Stimulated activated naive B cell treated with anti-CD40 and anti-IgM and Interleukin-4, amounts not matched to agents 10 μg/mL and 1 μg/mL and 100 μg/mL, for 72 hours (primary cell): ENCODE results near the gene SDK1.

Source experiments
- ATAC-seq, 2 donors: fragments of 150-1000 bp; cut with Tn5 transposase; replicated peaks; 2 replicates each; pipeline ENCODE4 v1.10.0; 2021; ENCODE audit warnings: moderate library complexity in 1 of 2
- DNase-seq: peaks from one replicate; pipeline ENCODE4 v3.0.0; 2021
- H3K27ac Mint-ChIP-seq: one replicate; pipeline ENCODE4 v1.8.0; 2022; ENCODE audit warnings: mild to moderate bottlenecking, mixed read lengths
- H3K27me3 Mint-ChIP-seq, 2 donors: one replicate each; pipeline ENCODE4 v1.8.0; 2022; ENCODE audit warnings: mixed read lengths in 2 of 2
- H3K36me3 Mint-ChIP-seq, 2 donors: one replicate each; pipeline ENCODE4 v1.8.0; 2022; ENCODE audit warnings: mixed read lengths in 2 of 2, mild to moderate bottlenecking in 1 of 2
- H3K4me1 Mint-ChIP-seq, 2 donors: one replicate each; pipeline ENCODE4 v1.8.0; 2022; ENCODE audit warnings: mixed read lengths in 2 of 2, mild to moderate bottlenecking in 1 of 2
- H3K4me3 Mint-ChIP-seq, 2 donors: one replicate each; pipeline ENCODE4 v1.8.0; 2022; ENCODE audit warnings: mild to moderate bottlenecking in 2 of 2, mixed read lengths in 2 of 2, moderate library complexity in 1 of 2
- H3K9me3 Mint-ChIP-seq, 2 donors: one replicate each; pipeline ENCODE4 v1.8.0; 2022; ENCODE audit warnings: mixed read lengths in 2 of 2, mild to moderate bottlenecking in 1 of 2

The SDK1 gene

GRCh38 chr7:3380886-3381685, 80.0 kb downstream of the SDK1 start:
- Mint-ChIP-seq H3K9me3 (no peaks in the 10 kb centered on the region), H3K36me3 (no peaks in the 10 kb centered on the region), H3K4me1 (no peaks in the 10 kb centered on the region), H3K27me3 (peaks cover 34 to 39% of the 10 kb centered on the region in 2 donors), H3K4me3 (no peak overlapping the region), H3K27ac (no peak overlapping the region)
- no peak for ATAC-seq
- DNase-seq: no peak

GRCh38 chr7:3386423-3387190, 85.6 kb downstream of the SDK1 start:
- H3K4me1 Mint-ChIP-seq: no peaks in the 10 kb centered on the region
- no peaks in the 10 kb centered on the region for H3K36me3 Mint-ChIP-seq
- peaks cover 6 to 7% of the 10 kb centered on the region in 2 donors for H3K9me3 Mint-ChIP-seq
- ATAC-seq (no peak), DNase-seq (no peak)
- no peak overlapping the region for H3K4me3 Mint-ChIP-seq
- no peak overlapping the region for H3K27ac Mint-ChIP-seq
- H3K27me3 Mint-ChIP-seq: peaks cover 13 to 28% of the 10 kb centered on the region in 2 donors

GRCh38 chr7:3393862-3394261, 92.8 kb downstream of the SDK1 start:
- peaks cover 20 to 55% of the 10 kb centered on the region in 2 donors for H3K27me3 Mint-ChIP-seq
- ATAC-seq (no peak), DNase-seq (no peak)
- no peaks in the 10 kb centered on the region for H3K4me1 Mint-ChIP-seq
- H3K36me3 Mint-ChIP-seq: peaks cover 6 to 10% of the 10 kb centered on the region in 2 donors
- H3K9me3 Mint-ChIP-seq: peaks cover 26 to 27% of the 10 kb centered on the region in 2 donors
- no peak overlapping the region for H3K4me3 Mint-ChIP-seq
- H3K27ac Mint-ChIP-seq: no peak overlapping the region

GRCh38 chr7:3397324-3397723, 96.3 kb downstream of the SDK1 start:
- DNase-seq (no peak), ATAC-seq (no peak)
- H3K4me3 Mint-ChIP-seq: no peak overlapping the region
- H3K36me3 Mint-ChIP-seq: peaks cover 6 to 13% of the 10 kb centered on the region in 2 donors
- no peak overlapping the region for H3K27ac Mint-ChIP-seq
- H3K9me3 Mint-ChIP-seq: peaks cover 24% of the 10 kb centered on the region in 2 donors
- no peaks in the 10 kb centered on the region for H3K4me1 Mint-ChIP-seq
- H3K27me3 Mint-ChIP-seq: peaks cover 30 to 71% of the 10 kb centered on the region in 2 donors

GRCh38 chr7:3399858-3400257, 98.8 kb downstream of the SDK1 start:
- H3K36me3 Mint-ChIP-seq: peaks cover 6 to 13% of the 10 kb centered on the region in 2 donors

GRCh38 chr7:3404501-3404900, 103.4 kb downstream of the SDK1 start:
- Mint-ChIP-seq H3K4me1 (no peaks in the 10 kb centered on the region), H3K9me3 (no peaks in the 10 kb centered on the region), H3K27me3 (peaks cover 22 to 41% of the 10 kb centered on the region in 2 donors), H3K27ac (no peak overlapping the region), H3K36me3 (no peaks in the 10 kb centered on the region), H3K4me3 (no peak overlapping the region)
- ATAC-seq: no peak
- DNase-seq: no peak

More at GRCh38 chr7:3399858-3400257, 98.8 kb downstream of the SDK1 start:
- H3K4me1 Mint-ChIP-seq: no peaks in the 10 kb centered on the region
- no peak overlapping the region for H3K27ac Mint-ChIP-seq
- DNase-seq (peak; percentile 2), ATAC-seq (peak; percentile 82 to 90)
- H3K4me3 Mint-ChIP-seq: no peak overlapping the region
- H3K9me3 Mint-ChIP-seq: peaks cover 17 to 18% of the 10 kb centered on the region in 2 donors
- H3K27me3 Mint-ChIP-seq: peaks cover 30 to 62% of the 10 kb centered on the region in 2 donors

- peak in 1 of 2 donors; percentile 36 for ATAC-seq
- no peaks in the 10 kb centered on the region for H3K9me3 Mint-ChIP-seq
- peaks cover 10 to 41% of the 10 kb centered on the region in 2 donors for H3K27me3 Mint-ChIP-seq
- H3K4me1 Mint-ChIP-seq: no peaks in the 10 kb centered on the region
- no peaks in the 10 kb centered on the region for H3K36me3 Mint-ChIP-seq
- no peak overlapping the region for H3K27ac Mint-ChIP-seq
- H3K4me3 Mint-ChIP-seq: no peak overlapping the region
- DNase-seq: no peak
These were observed 108.0 kb downstream of the SDK1 start for GRCh38 chr7:3408814-3409595.

- no peaks in the 10 kb centered on the region for H3K36me3 Mint-ChIP-seq
- DNase-seq: no peak
- peaks cover 6 to 46% of the 10 kb centered on the region in 2 donors for H3K27me3 Mint-ChIP-seq
- H3K9me3 Mint-ChIP-seq: no peaks in the 10 kb centered on the region
- no peak for ATAC-seq
- no peaks in the 10 kb centered on the region for H3K4me1 Mint-ChIP-seq
- no peak overlapping the region for H3K4me3 Mint-ChIP-seq
- no peak overlapping the region for H3K27ac Mint-ChIP-seq
These were observed 111.8 kb downstream of the SDK1 start for GRCh38 chr7:3412871-3413270.

- ATAC-seq (no peak), DNase-seq (no peak)
- H3K27me3 Mint-ChIP-seq: peaks cover 6 to 43% of the 10 kb centered on the region in 2 donors
- H3K4me3 Mint-ChIP-seq: no peak overlapping the region
- H3K36me3 Mint-ChIP-seq: no peaks in the 10 kb centered on the region
- peaks cover 0 to 2% of the 10 kb centered on the region in 2 donors for H3K9me3 Mint-ChIP-seq
- H3K4me1 Mint-ChIP-seq: no peaks in the 10 kb centered on the region
- no peak overlapping the region for H3K27ac Mint-ChIP-seq
These were observed 114.8 kb downstream of the SDK1 start for GRCh38 chr7:3415861-3416312.

- H3K27me3 Mint-ChIP-seq: peaks cover 6 to 39% of the 10 kb centered on the region in 2 donors
- no peaks in the 10 kb centered on the region for H3K4me1 Mint-ChIP-seq
- no peak overlapping the region for H3K4me3 Mint-ChIP-seq
These were observed 115.4 kb downstream of the SDK1 start for GRCh38 chr7:3416453-3416852.

GRCh38 chr7:3425087-3425486, 124.0 kb downstream of the SDK1 start:
- DNase-seq: no peak
- H3K4me1 Mint-ChIP-seq: no peaks in the 10 kb centered on the region
- H3K27me3 Mint-ChIP-seq: peaks cover 0 to 15% of the 10 kb centered on the region in 2 donors
- peaks cover 5 to 8% of the 10 kb centered on the region in 2 donors for H3K9me3 Mint-ChIP-seq
- no peak overlapping the region for H3K4me3 Mint-ChIP-seq
- H3K36me3 Mint-ChIP-seq: peaks cover 0 to 5% of the 10 kb centered on the region in 2 donors
- H3K27ac Mint-ChIP-seq: no peak overlapping the region
- no peak for ATAC-seq

More at GRCh38 chr7:3416453-3416852, 115.4 kb downstream of the SDK1 start:
- DNase-seq (no peak), ATAC-seq (no peak)
- Mint-ChIP-seq H3K36me3 (no peaks in the 10 kb centered on the region), H3K9me3 (peaks cover under 1 to 2% of the 10 kb centered on the region in 2 donors), H3K27ac (no peak overlapping the region)

- peaks cover 5 to 6% of the 10 kb centered on the region in 2 donors for H3K9me3 Mint-ChIP-seq
- no peak for ATAC-seq
- peaks cover 0 to 5% of the 10 kb centered on the region in 2 donors for H3K36me3 Mint-ChIP-seq
- no peak overlapping the region for H3K4me3 Mint-ChIP-seq
- peaks cover 0 to 15% of the 10 kb centered on the region in 2 donors for H3K27me3 Mint-ChIP-seq
- H3K4me1 Mint-ChIP-seq: no peaks in the 10 kb centered on the region
- DNase-seq: no peak
- no peak overlapping the region for H3K27ac Mint-ChIP-seq
These were observed 125.0 kb downstream of the SDK1 start for GRCh38 chr7:3426064-3426463.

- no peak overlapping the region for H3K4me3 Mint-ChIP-seq
- ATAC-seq (no peak), DNase-seq (no peak)
- no peaks in the 10 kb centered on the region for H3K36me3 Mint-ChIP-seq
- peaks cover 0 to 10% of the 10 kb centered on the region in 2 donors for H3K27me3 Mint-ChIP-seq
- no peaks in the 10 kb centered on the region for H3K4me1 Mint-ChIP-seq
- peaks cover 0 to 2% of the 10 kb centered on the region in 2 donors for H3K9me3 Mint-ChIP-seq
- no peak overlapping the region for H3K27ac Mint-ChIP-seq
These were observed 126.9 kb downstream of the SDK1 start for GRCh38 chr7:3427957-3428356.

GRCh38 chr7:3429981-3430380, 128.9 kb downstream of the SDK1 start:
- H3K27me3 Mint-ChIP-seq: peaks cover 0 to 25% of the 10 kb centered on the region in 2 donors
- no peaks in the 10 kb centered on the region for H3K4me1 Mint-ChIP-seq
- H3K4me3 Mint-ChIP-seq: no peak overlapping the region
- peaks cover 0 to 2% of the 10 kb centered on the region in 2 donors for H3K9me3 Mint-ChIP-seq
- DNase-seq: no peak
- no peak for ATAC-seq
- H3K36me3 Mint-ChIP-seq: no peaks in the 10 kb centered on the region
- no peak overlapping the region for H3K27ac Mint-ChIP-seq
